ENCODE measurements around the gene FAM174B.
"Not testable (repeated sequence)": the region's sequence is repeated elsewhere in the genome, so short reads cannot be mapped to it uniquely, and the experiment has no call there.

Gene FAM174B

GRCh38 chr15:92611150-92611549 is 44.4 kb downstream of the FAM174B start:
- no peak overlapping the region for H2BK120ac ChIP-seq (ENCODE audit: low read depth, low read length)
- H3K27ac ChIP-seq (ENCODE audit: low read depth, low read length) = no peak overlapping the region
- no peak overlapping the region for H3K23ac ChIP-seq (ENCODE audit: low read length)
- no peak overlapping the region for H4K8ac ChIP-seq (ENCODE audit: low read depth, low read length)
- H3K79me1 ChIP-seq (ENCODE audit: low read length) = no peaks in the 10 kb centered on the region
- H4K5ac ChIP-seq (ENCODE audit: low read length) = no peak overlapping the region
- no peak overlapping the region for H2BK15ac ChIP-seq (replicated peaks; ENCODE audit: low read depth)
- H3K9ac ChIP-seq (ENCODE audit: low read length) = no peak overlapping the region
- no peak overlapping the region for H2BK5ac ChIP-seq (ENCODE audit: low read length)
- H3K18ac ChIP-seq (ENCODE audit: low read length) = no peak overlapping the region
- H3K4ac ChIP-seq (ENCODE audit: low read depth, low read length) = no peak overlapping the region
- no peaks in the 10 kb centered on the region for H3K27me3 ChIP-seq (ENCODE audit: insufficient read depth, low read length, poor library complexity)
- H2AK5ac ChIP-seq (ENCODE audit: low read length) = no peak overlapping the region
- H3K4me2 ChIP-seq (ENCODE audit: low read length) = no peak overlapping the region
- no peak for DNase-seq
- no peak overlapping the region for H3K56ac ChIP-seq (ENCODE audit: low read length)
- no peaks in the 10 kb centered on the region for H3K79me2 ChIP-seq (ENCODE audit: control insufficient read depth, insufficient read depth, low read length)
- no peaks in the 10 kb centered on the region for H3K4me1 ChIP-seq (ENCODE audit: control insufficient read depth, low read depth, low read length)
- peaks cover 4% of the 10 kb centered on the region for H3K36me3 ChIP-seq (ENCODE audit: control insufficient read depth, insufficient read depth, low read length)
- no peak overlapping the region for H3K4me3 ChIP-seq (ENCODE audit: low read length)

- Histone ChIP-seq H3K18ac (ENCODE audit: low read length) (no peak overlapping the region), H2BK5ac (ENCODE audit: low read length) (no peak overlapping the region), H2AK5ac (ENCODE audit: low read length) (no peak overlapping the region), H3K23ac (ENCODE audit: low read length) (no peak overlapping the region), H3K27me3 (ENCODE audit: insufficient read depth, low read length, poor library complexity) (no peaks in the 10 kb centered on the region), H3K36me3 (ENCODE audit: control insufficient read depth, insufficient read depth, low read length) (peaks cover 4% of the 10 kb centered on the region), H3K4me3 (ENCODE audit: low read length) (no peak overlapping the region), H2BK120ac (ENCODE audit: low read depth, low read length) (no peak overlapping the region), H3K4ac (ENCODE audit: low read depth, low read length) (no peak overlapping the region), H3K56ac (ENCODE audit: low read length) (no peak overlapping the region), H3K27ac (ENCODE audit: low read depth, low read length) (no peak overlapping the region), H3K4me1 (ENCODE audit: control insufficient read depth, low read depth, low read length) (no peaks in the 10 kb centered on the region), H3K79me1 (ENCODE audit: low read length) (no peaks in the 10 kb centered on the region), H2BK15ac (replicated peaks; ENCODE audit: low read depth) (no peak overlapping the region), H4K5ac (ENCODE audit: low read length) (no peak overlapping the region), H3K79me2 (ENCODE audit: control insufficient read depth, insufficient read depth, low read length) (no peaks in the 10 kb centered on the region), H4K8ac (ENCODE audit: low read depth, low read length) (no peak overlapping the region), H3K4me2 (ENCODE audit: low read length) (no peak overlapping the region), H3K9ac (ENCODE audit: low read length) (no peak overlapping the region)
- WGBS (ENCODE audit: extremely low coverage, insufficient coverage, low lambda C conversion rate) = no CpG with 5 or more reads among the region's 9 CpGs
- no peak for DNase-seq
These were observed 45.5 kb downstream of the FAM174B start for GRCh38 chr15:92610101-92610520.

GRCh38 chr15:92608866-92609700 is 46.5 kb downstream of the FAM174B start:
- peaks cover 3% of the 10 kb centered on the region for H3K36me3 ChIP-seq (ENCODE audit: control insufficient read depth, insufficient read depth, low read length)
- no peaks in the 10 kb centered on the region for H3K27me3 ChIP-seq (ENCODE audit: insufficient read depth, low read length, poor library complexity)
- H3K4ac ChIP-seq (ENCODE audit: low read depth, low read length) = no peak overlapping the region
- no peak overlapping the region for H3K4me2 ChIP-seq (ENCODE audit: low read length)
- no peaks in the 10 kb centered on the region for H3K79me1 ChIP-seq (ENCODE audit: low read length)
- H2AK5ac ChIP-seq (ENCODE audit: low read length) = no peak overlapping the region
- H3K79me2 ChIP-seq (ENCODE audit: control insufficient read depth, insufficient read depth, low read length) = no peaks in the 10 kb centered on the region
- no peak overlapping the region for H2BK15ac ChIP-seq (replicated peaks; ENCODE audit: low read depth)
- H3K56ac ChIP-seq (ENCODE audit: low read length) = no peak overlapping the region
- WGBS (ENCODE audit: extremely low coverage, insufficient coverage, low lambda C conversion rate) = no CpG with 5 or more reads among the region's 20 CpGs
- H4K8ac ChIP-seq (ENCODE audit: low read depth, low read length) = no peak overlapping the region
- no peak overlapping the region for H3K27ac ChIP-seq (ENCODE audit: low read depth, low read length)
- no peak overlapping the region for H3K9ac ChIP-seq (ENCODE audit: low read length)
- H3K18ac ChIP-seq (ENCODE audit: low read length) = no peak overlapping the region
- DNase-seq = no peak
- H3K4me1 ChIP-seq (ENCODE audit: control insufficient read depth, low read depth, low read length) = no peaks in the 10 kb centered on the region
- no peak overlapping the region for H4K5ac ChIP-seq (ENCODE audit: low read length)
- H3K4me3 ChIP-seq (ENCODE audit: low read length) = no peak overlapping the region
- no peak overlapping the region for H2BK120ac ChIP-seq (ENCODE audit: low read depth, low read length)
- no peak overlapping the region for H2BK5ac ChIP-seq (ENCODE audit: low read length)
- no peak overlapping the region for H3K23ac ChIP-seq (ENCODE audit: low read length)

- not testable (repeated sequence) for H3K27me3 ChIP-seq (ENCODE audit: insufficient read depth, low read length, poor library complexity); H3K4me2 ChIP-seq (ENCODE audit: low read length); H4K8ac ChIP-seq (ENCODE audit: low read depth, low read length); H3K79me2 ChIP-seq (ENCODE audit: control insufficient read depth, insufficient read depth, low read length); H3K18ac ChIP-seq (ENCODE audit: low read length); H3K4me3 ChIP-seq (ENCODE audit: low read length); H3K56ac ChIP-seq (ENCODE audit: low read length); H3K9ac ChIP-seq (ENCODE audit: low read length); H2BK120ac ChIP-seq (ENCODE audit: low read depth, low read length); H3K36me3 ChIP-seq (ENCODE audit: control insufficient read depth, insufficient read depth, low read length); H2AK5ac ChIP-seq (ENCODE audit: low read length); H3K23ac ChIP-seq (ENCODE audit: low read length); H3K4ac ChIP-seq (ENCODE audit: low read depth, low read length); H2BK5ac ChIP-seq (ENCODE audit: low read length); H3K27ac ChIP-seq (ENCODE audit: low read depth, low read length); DNase-seq; H3K4me1 ChIP-seq (ENCODE audit: control insufficient read depth, low read depth, low read length); H4K5ac ChIP-seq (ENCODE audit: low read length); H2BK15ac ChIP-seq (replicated peaks; ENCODE audit: low read depth); H3K79me1 ChIP-seq (ENCODE audit: low read length)
- WGBS (ENCODE audit: extremely low coverage, insufficient coverage, low lambda C conversion rate) = no CpG with 5 or more reads among the region's 15 CpGs
These were observed 48.8 kb downstream of the FAM174B start for GRCh38 chr15:92606836-92607150.

- Histone ChIP-seq H4K8ac (ENCODE audit: low read depth, low read length) (no peak overlapping the region), H3K9ac (ENCODE audit: low read length) (no peak overlapping the region), H3K4ac (ENCODE audit: low read depth, low read length) (no peak overlapping the region), H3K23ac (ENCODE audit: low read length) (no peak overlapping the region), H3K79me1 (ENCODE audit: low read length) (no peaks in the 10 kb centered on the region), H3K27me3 (ENCODE audit: insufficient read depth, low read length, poor library complexity) (no peaks in the 10 kb centered on the region), H3K27ac (ENCODE audit: low read depth, low read length) (no peak overlapping the region), H3K4me2 (ENCODE audit: low read length) (no peak overlapping the region), H3K79me2 (ENCODE audit: control insufficient read depth, insufficient read depth, low read length) (no peaks in the 10 kb centered on the region), H2BK120ac (ENCODE audit: low read depth, low read length) (no peak overlapping the region), H2AK5ac (ENCODE audit: low read length) (no peak overlapping the region), H3K36me3 (ENCODE audit: control insufficient read depth, insufficient read depth, low read length) (peaks cover 2% of the 10 kb centered on the region), H3K4me1 (ENCODE audit: control insufficient read depth, low read depth, low read length) (no peaks in the 10 kb centered on the region), H4K5ac (ENCODE audit: low read length) (no peak overlapping the region), H2BK5ac (ENCODE audit: low read length) (no peak overlapping the region), H3K4me3 (ENCODE audit: low read length) (no peak overlapping the region), H3K56ac (ENCODE audit: low read length) (no peak overlapping the region), H3K18ac (ENCODE audit: low read length) (no peak overlapping the region), H2BK15ac (replicated peaks; ENCODE audit: low read depth) (no peak overlapping the region)
- DNase-seq = no peak
- WGBS (ENCODE audit: extremely low coverage, insufficient coverage, low lambda C conversion rate) = no CpG with 5 or more reads among the region's 9 CpGs
These were observed 49.3 kb downstream of the FAM174B start for GRCh38 chr15:92606126-92606835.

Measured in mesendoderm (in vitro differentiated cells).